ENCODE measurements around the gene ANGPTL8.

ANGPTL8 gene

DNA sequence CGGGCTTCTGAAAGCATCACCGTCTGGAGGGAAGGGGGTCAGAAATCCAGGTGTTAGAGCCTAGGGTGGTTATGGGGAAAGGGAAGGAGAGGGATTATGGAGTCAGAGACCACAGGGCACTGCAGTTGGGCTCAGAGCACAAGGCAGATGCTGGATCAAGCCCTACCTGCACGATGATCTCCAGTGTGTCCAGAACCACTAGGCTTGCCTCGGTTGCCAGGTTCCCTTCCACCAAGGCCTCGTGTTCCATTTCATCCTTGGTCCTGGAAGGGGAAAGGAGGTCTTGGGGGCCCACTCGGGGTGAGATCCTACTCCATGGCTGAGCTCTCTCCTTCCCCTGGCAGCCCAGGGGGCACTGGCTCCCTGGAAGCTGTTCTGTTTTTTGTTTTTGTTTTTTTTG is 25.0 kb upstream of the ANGPTL8 start:
- TF ChIP-seq, protein P1, sequence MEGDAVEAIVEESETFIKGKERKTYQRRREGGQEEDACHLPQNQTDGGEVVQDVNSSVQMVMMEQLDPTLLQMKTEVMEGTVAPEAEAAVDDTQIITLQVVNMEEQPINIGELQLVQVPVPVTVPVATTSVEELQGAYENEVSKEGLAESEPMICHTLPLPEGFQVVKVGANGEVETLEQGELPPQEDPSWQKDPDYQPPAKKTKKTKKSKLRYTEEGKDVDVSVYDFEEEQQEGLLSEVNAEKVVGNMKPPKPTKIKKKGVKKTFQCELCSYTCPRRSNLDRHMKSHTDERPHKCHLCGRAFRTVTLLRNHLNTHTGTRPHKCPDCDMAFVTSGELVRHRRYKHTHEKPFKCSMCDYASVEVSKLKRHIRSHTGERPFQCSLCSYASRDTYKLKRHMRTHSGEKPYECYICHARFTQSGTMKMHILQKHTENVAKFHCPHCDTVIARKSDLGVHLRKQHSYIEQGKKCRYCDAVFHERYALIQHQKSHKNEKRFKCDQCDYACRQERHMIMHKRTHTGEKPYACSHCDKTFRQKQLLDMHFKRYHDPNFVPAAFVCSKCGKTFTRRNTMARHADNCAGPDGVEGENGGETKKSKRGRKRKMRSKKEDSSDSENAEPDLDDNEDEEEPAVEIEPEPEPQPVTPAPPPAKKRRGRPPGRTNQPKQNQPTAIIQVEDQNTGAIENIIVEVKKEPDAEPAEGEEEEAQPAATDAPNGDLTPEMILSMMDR (IDR thresholded peaks at IDR 0.05): no peak
- no peak overlapping the region for H3K4me3 ChIP-seq
- H3K27ac ChIP-seq: no peak overlapping the region
- no peak for DNase-seq (ENCODE audit: low spot score)

DNA sequence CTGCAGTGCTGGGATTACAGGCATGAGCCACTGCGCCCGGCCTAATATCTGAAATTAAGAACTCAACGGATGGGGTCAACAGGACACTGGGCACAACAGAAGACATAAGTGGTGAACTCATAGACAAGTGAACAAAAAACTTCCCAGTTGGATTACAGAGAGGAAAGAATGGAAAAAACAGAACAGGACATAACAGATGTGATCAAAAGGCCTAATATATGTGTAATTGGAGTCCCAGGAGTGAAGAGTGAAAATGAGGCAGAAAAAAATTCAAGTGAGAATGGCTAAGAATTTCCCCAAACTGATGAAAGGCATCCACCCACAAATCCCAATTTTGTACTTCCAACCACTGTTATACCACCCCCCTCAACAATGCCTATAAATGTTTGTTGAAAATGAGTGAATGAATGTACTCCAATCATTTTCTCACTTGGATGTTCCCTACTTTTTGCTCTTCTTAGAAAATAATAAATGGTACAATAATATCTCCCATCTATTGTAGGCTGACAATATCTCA is 18.3 kb upstream of the ANGPTL8 start:
- Histone ChIP-seq H3K27ac (no peak overlapping the region), H3K4me3 (no peak overlapping the region)
- no peak for DNase-seq (ENCODE audit: low spot score)
- TF ChIP-seq, protein P1 (IDR thresholded peaks at IDR 0.05): no peak

GRCh38 chr19:11223200-11223599 is 16.2 kb upstream of the ANGPTL8 start:
- TF ChIP-seq, protein P1 (IDR thresholded peaks at IDR 0.05): no peak
- H3K27ac ChIP-seq: no peak overlapping the region
- H3K4me3 ChIP-seq: no peak overlapping the region
- no peak for DNase-seq (ENCODE audit: low spot score)

GRCh38 chr19:11224429-11224828 is 15.0 kb upstream of the ANGPTL8 start:
- TF ChIP-seq, protein P1 (IDR thresholded peaks at IDR 0.05): no peak
- H3K4me3 ChIP-seq: no peak overlapping the region
- DNase-seq (ENCODE audit: low spot score): no peak
- no peak overlapping the region for H3K27ac ChIP-seq

DNA sequence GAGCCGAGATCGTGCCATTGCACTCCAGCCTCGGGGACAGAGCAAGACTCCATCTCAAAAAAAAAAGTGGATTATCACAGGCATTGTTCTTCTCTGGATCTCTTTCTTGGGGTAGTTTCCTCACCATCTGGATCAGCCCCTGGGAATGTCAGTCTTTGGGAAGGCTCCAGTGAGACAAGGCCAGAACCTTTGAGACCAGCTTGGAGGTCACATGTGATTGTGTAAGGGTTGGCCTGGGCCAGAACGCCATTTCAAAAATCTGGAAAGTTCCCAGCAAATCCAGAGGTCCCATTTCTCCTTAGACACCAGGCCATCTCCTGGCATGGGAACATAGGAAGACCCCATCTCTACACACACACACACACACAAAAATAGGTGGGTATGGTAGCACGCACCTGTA is 14.2 kb upstream of the ANGPTL8 start:
- H3K27ac ChIP-seq: no peak overlapping the region
- H3K4me3 ChIP-seq: no peak overlapping the region
- TF ChIP-seq, protein P1 (IDR thresholded peaks at IDR 0.05): no peak
- DNase-seq (ENCODE audit: low spot score): no peak

- no peak overlapping the region for H3K4me3 ChIP-seq
- DNase-seq (ENCODE audit: low spot score): no peak
- TF ChIP-seq, protein P1 (IDR thresholded peaks at IDR 0.05): no peak
- no peak overlapping the region for H3K27ac ChIP-seq
Measured at GRCh38 chr19:11225815-11226214, 13.6 kb upstream of the ANGPTL8 start.

DNA sequence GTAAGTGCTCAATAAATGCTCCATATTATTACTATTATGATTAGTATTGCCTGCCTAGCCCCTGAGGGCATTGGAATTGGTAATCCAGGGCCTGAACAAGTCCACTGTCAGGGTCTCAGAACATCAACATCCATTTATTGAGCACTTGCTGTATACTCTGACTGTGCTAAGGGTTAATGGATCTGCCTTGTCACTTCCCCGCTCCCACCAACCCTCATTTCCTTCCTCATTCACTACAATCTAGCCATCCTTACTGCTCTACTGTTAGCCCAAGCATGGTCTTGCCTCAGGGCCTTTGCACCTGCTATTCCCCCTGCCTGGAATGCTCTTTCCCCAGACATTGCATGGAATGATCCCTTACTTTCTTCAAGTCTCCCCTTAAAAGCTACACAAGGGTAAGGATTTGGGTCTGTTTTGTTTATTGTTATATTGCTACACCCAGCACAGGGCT is 12.7 kb upstream of the ANGPTL8 start:
- Histone ChIP-seq H3K27ac (no peak overlapping the region), H3K4me3 (no peak overlapping the region)
- no peak for DNase-seq (ENCODE audit: low spot score)
- TF ChIP-seq, protein P1 (IDR thresholded peaks at IDR 0.05): no peak

Measured in coronary artery (tissue), 2 donors.